Measurements from ENCODE around the gene ABCA13.

Gene ABCA13

GRCh38 chr7:48170506-48170905 lies 752 bp upstream of the ABCA13 start:
- Mint-ChIP-seq H3K27ac (no peak overlapping the region), H3K27me3 (ENCODE audit: low read depth, poor library complexity) (peaks cover 9% of the 10 kb centered on the region), H3K36me3 (ENCODE audit: low read depth) (no peaks in the 10 kb centered on the region), H3K4me3 (no peak overlapping the region), H3K4me1 (no peaks in the 10 kb centered on the region), H3K9me3 (peaks cover 16% of the 10 kb centered on the region)
- TF ChIP-seq CTCF (IDR thresholded peaks at IDR 0.05) = no peak
- no peak for DNase-seq

GRCh38 chr7:48173313-48173712 lies 2.1 kb downstream of the ABCA13 start:
- peaks cover 7% of the 10 kb centered on the region for H3K9me3 Mint-ChIP-seq
- TF ChIP-seq CTCF (IDR thresholded peaks at IDR 0.05) = no peak
- H3K36me3 Mint-ChIP-seq (ENCODE audit: low read depth) = no peaks in the 10 kb centered on the region
- no peaks in the 10 kb centered on the region for H3K4me1 Mint-ChIP-seq
- DNase-seq = no peak
- H3K27me3 Mint-ChIP-seq (ENCODE audit: low read depth, poor library complexity) = no peaks in the 10 kb centered on the region
- H3K27ac Mint-ChIP-seq = no peak overlapping the region
- no peak overlapping the region for H3K4me3 Mint-ChIP-seq

GRCh38 chr7:48173756-48174382 lies 2.6 kb downstream of the ABCA13 start:
- Mint-ChIP-seq H3K27me3 (ENCODE audit: low read depth, poor library complexity) (no peaks in the 10 kb centered on the region), H3K4me3 (no peak overlapping the region), H3K36me3 (ENCODE audit: low read depth) (no peaks in the 10 kb centered on the region), H3K4me1 (no peaks in the 10 kb centered on the region), H3K27ac (no peak overlapping the region), H3K9me3 (peaks cover 5% of the 10 kb centered on the region)
- no peak for DNase-seq
- no peak for TF ChIP-seq CTCF (IDR thresholded peaks at IDR 0.05)

GRCh38 chr7:48175019-48175418 lies 3.8 kb downstream of the ABCA13 start:
- H3K36me3 Mint-ChIP-seq (ENCODE audit: low read depth) = no peaks in the 10 kb centered on the region
- H3K4me3 Mint-ChIP-seq = no peak overlapping the region
- DNase-seq = no peak
- no peaks in the 10 kb centered on the region for H3K27me3 Mint-ChIP-seq (ENCODE audit: low read depth, poor library complexity)
- H3K27ac Mint-ChIP-seq = no peak overlapping the region
- H3K9me3 Mint-ChIP-seq = no peaks in the 10 kb centered on the region
- no peak for TF ChIP-seq CTCF (IDR thresholded peaks at IDR 0.05)
- H3K4me1 Mint-ChIP-seq = peaks cover 6% of the 10 kb centered on the region

- H3K27ac Mint-ChIP-seq = no peak overlapping the region
- no peak for TF ChIP-seq CTCF (IDR thresholded peaks at IDR 0.05)
- DNase-seq = no peak
- no peak overlapping the region for H3K4me3 Mint-ChIP-seq
- H3K36me3 Mint-ChIP-seq (ENCODE audit: low read depth) = no peaks in the 10 kb centered on the region
- peaks cover 6% of the 10 kb centered on the region for H3K4me1 Mint-ChIP-seq
- H3K9me3 Mint-ChIP-seq = no peaks in the 10 kb centered on the region
- H3K27me3 Mint-ChIP-seq (ENCODE audit: low read depth, poor library complexity) = no peaks in the 10 kb centered on the region
These were observed 5.2 kb downstream of the ABCA13 start for GRCh38 chr7:48176356-48176893.

- H3K36me3 Mint-ChIP-seq (ENCODE audit: low read depth) = no peaks in the 10 kb centered on the region
- no peaks in the 10 kb centered on the region for H3K27me3 Mint-ChIP-seq (ENCODE audit: low read depth, poor library complexity)
- no peak overlapping the region for H3K27ac Mint-ChIP-seq
- H3K4me3 Mint-ChIP-seq = no peak overlapping the region
- TF ChIP-seq CTCF (IDR thresholded peaks at IDR 0.05) = no peak
- peaks cover 6% of the 10 kb centered on the region for H3K4me1 Mint-ChIP-seq
- no peak for DNase-seq
- no peaks in the 10 kb centered on the region for H3K9me3 Mint-ChIP-seq
These were observed 6.0 kb downstream of the ABCA13 start for GRCh38 chr7:48177271-48177670.
